GM23248 (cell line): ENCODE data around the gene ATXN7L2. TPM values are rescaled to one million over a fixed set of nuclear protein-coding genes. Genes with fewer than 3 reads are reported as not detected.

Experiments
- DNase-seq: peaks from one replicate; pipeline ENCODE4 v3.0.0-alpha.2; 2015
- H2AFZ ChIP-seq: fragments of 200-600 bp; sonication (generic); 2 replicates; pipeline ENCODE4 v1.6.1; 2016; ENCODE audit warnings: antibody characterized with exemption
- H3F3A ChIP-seq: fragments of 200-600 bp; sonication (generic); 2 replicates; pipeline ENCODE4 v1.6.1; 2016; ENCODE audit warnings: mild to moderate bottlenecking, antibody characterized with exemption, mixed run types; ENCODE audit not compliant: insufficient read depth
- H3K27ac ChIP-seq: fragments of 200-600 bp; sonication (generic); 2 replicates; pipeline ENCODE4 v1.5.1; 2016; ENCODE audit warnings: mild to moderate bottlenecking
- H3K27me3 ChIP-seq: fragments of 200-600 bp; sonication (generic); replicated peaks from 2 replicates; pipeline ENCODE4 v1.6.1; 2016; ENCODE audit warnings: mild to moderate bottlenecking; ENCODE audit not compliant: insufficient read depth
- H3K36me3 ChIP-seq: fragments of 200-600 bp; sonication (generic); 2 replicates; pipeline ENCODE4 v1.6.1; 2016; ENCODE audit warnings: low read depth, mild to moderate bottlenecking
- H3K4me1 ChIP-seq: fragments of 200-600 bp; sonication (generic); 2 replicates; pipeline ENCODE4 v1.6.1; 2016; ENCODE audit warnings: mild to moderate bottlenecking; ENCODE audit not compliant: insufficient read depth
- H3K4me2 ChIP-seq: fragments of 200-600 bp; sonication (generic); one replicate; pipeline ENCODE4 v1.6.1; 2016; ENCODE audit warnings: mild to moderate bottlenecking; ENCODE audit not compliant: unreplicated experiment
- H3K4me3 ChIP-seq: fragments of 200-600 bp; sonication (generic); 2 replicates; pipeline ENCODE4 v1.5.1; 2016; ENCODE audit warnings: mild to moderate bottlenecking
- H3K79me2 ChIP-seq: fragments of 200-600 bp; sonication (generic); 2 replicates; pipeline ENCODE4 v1.6.1; 2016; ENCODE audit warnings: mild to moderate bottlenecking; ENCODE audit not compliant: insufficient read depth
- H3K9ac ChIP-seq: fragments of 200-600 bp; sonication (generic); 2 replicates; pipeline ENCODE4 v1.6.1; 2016; ENCODE audit warnings: mild to moderate bottlenecking
- H3K9me2 ChIP-seq: fragments of 200-600 bp; sonication (generic); 2 replicates; pipeline ENCODE4 v1.6.1; 2016; ENCODE audit warnings: mixed run types, mild to moderate bottlenecking, moderate library complexity; ENCODE audit not compliant: insufficient read depth
- H3K9me3 ChIP-seq: fragments of 200-600 bp; sonication (generic); one replicate; pipeline ENCODE4 v1.6.1; 2017; ENCODE audit warnings: low read depth
- H4K20me1 ChIP-seq: fragments of 200-600 bp; sonication (generic); 2 replicates; pipeline ENCODE4 v1.6.0; 2016; ENCODE audit not compliant: insufficient read depth
- EZH2 ChIP-seq: fragments of 200-600 bp; sonication (generic); IDR thresholded peaks from 2 replicates; pipeline ENCODE4 v1.6.1; 2018; ENCODE audit warnings: antibody characterized with exemption, mild to moderate bottlenecking; ENCODE audit not compliant: insufficient read depth, poor library complexity, severe bottlenecking
- EZH2phosphoT487 ChIP-seq: fragments of 200-600 bp; sonication (generic); IDR thresholded peaks from 2 replicates; pipeline ENCODE4 v1.6.1; 2018; ENCODE audit warnings: antibody characterized with exemption, moderate library complexity, mild to moderate bottlenecking, low read depth; ENCODE audit not compliant: insufficient read depth
- WGBS, 2 experiments: methylation state at CpG; one replicate each; pipeline ENCODE4 v1.1.6; 2015 to 2017; ENCODE audit warnings: low lambda C conversion rate in 2 of 2, low coverage in 1 of 2; ENCODE audit errors: missing lambda C conversion rate in 2 of 2; 5-methylcytosine and 5-hydroxymethylcytosine counted together
- in situ Hi-C: fragments of 300-500 bp; cut with MboI; formaldehyde crosslinking; loops from 2 replicates; pipeline ENCODE4 v1.15.0; 2020
- polyA plus RNA-seq: library from polyadenylated mRNA; unstranded; fragments of >200 nt; fragmentation: Nextera tagmentation; extraction: Ambion mirVana; gene quantifications from 2 replicates; pipeline ENCODE4 v1.2.1, GENCODE V29; 2016
- total RNA-seq: library from RNA; depleted of rRNA; stranded (reverse); fragments of >200 nt; shearing (Covaris generic); gene quantifications from 2 replicates; pipeline ENCODE4 v1.2.3, GENCODE V29; 2014

Gene ATXN7L2
- total and polyA plus RNA-seq, 2 experiments from 2014 or later: 2.1 to 3.3 TPM

GRCh38 chr1:109503935-109504334 lies 20.2 kb downstream of the ATXN7L2 start:
- no peak overlapping the region for H3K9ac ChIP-seq
- H3K36me3 ChIP-seq: no peaks in the 10 kb centered on the region
- DNase-seq: no peak
- no peak overlapping the region for H3K4me2 ChIP-seq
- TF ChIP-seq EZH2 (no peak), EZH2phosphoT487 (no peak)
- H3K9me3 ChIP-seq: no peaks in the 10 kb centered on the region
- no peaks in the 10 kb centered on the region for H3K27me3 ChIP-seq
- peaks cover 10% of the 10 kb centered on the region; the same call in 1 of the 2 replicates for H3F3A ChIP-seq
- no peaks in the 10 kb centered on the region for H4K20me1 ChIP-seq
- no peaks in the 10 kb centered on the region for H3K79me2 ChIP-seq
- in situ Hi-C loops: no loop called here
- H3K9me2 ChIP-seq: no peaks in the 10 kb centered on the region
- H3K4me1 ChIP-seq: peaks cover 21% of the 10 kb centered on the region
- H3K4me3 ChIP-seq: no peak overlapping the region
- no peak overlapping the region for H3K27ac ChIP-seq
- no peak overlapping the region for H2AFZ ChIP-seq
- WGBS, 2 experiments: 81 to 83% methylated on average over 5 of the region's 5 CpGs

DNA sequence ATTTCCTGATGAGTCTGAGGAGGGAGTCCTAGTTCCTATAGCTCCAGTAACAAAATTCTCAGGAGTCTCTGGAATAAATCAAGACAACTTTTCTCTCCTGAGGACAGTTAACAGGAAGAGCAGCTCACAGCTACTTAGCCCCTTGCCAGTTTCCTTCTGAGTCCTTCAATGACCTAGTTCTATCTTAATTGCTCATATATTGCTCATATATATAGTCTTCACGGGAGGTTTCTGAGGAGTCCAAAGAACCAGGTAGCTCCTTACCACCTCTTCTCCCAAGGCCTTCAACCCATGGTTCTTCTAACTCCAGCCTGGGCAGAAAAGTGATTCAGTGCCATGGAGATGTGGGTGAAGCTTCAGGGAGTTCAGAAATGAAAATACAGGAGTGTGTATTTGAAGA lies 21.3 kb downstream of the ATXN7L2 start:
- WGBS, 2 experiments: 87 to 95% methylated on average over 1 of the region's 1 CpG
- no peaks in the 10 kb centered on the region for H3K79me2 ChIP-seq
- H3K4me3 ChIP-seq: no peak overlapping the region
- H3F3A ChIP-seq: peaks cover 10% of the 10 kb centered on the region; the same call in 1 of the 2 replicates
- no peak overlapping the region for H3K9ac ChIP-seq
- no peaks in the 10 kb centered on the region for H3K9me2 ChIP-seq
- H3K27ac ChIP-seq: no peak overlapping the region
- H3K9me3 ChIP-seq: no peaks in the 10 kb centered on the region
- in situ Hi-C loops: no loop called here
- no peak overlapping the region for H2AFZ ChIP-seq
- no peaks in the 10 kb centered on the region for H3K27me3 ChIP-seq
- no peak for TF ChIP-seq EZH2phosphoT487
- TF ChIP-seq EZH2: no peak
- no peaks in the 10 kb centered on the region for H3K36me3 ChIP-seq
- no peaks in the 10 kb centered on the region for H4K20me1 ChIP-seq
- DNase-seq: no peak
- no peak overlapping the region for H3K4me2 ChIP-seq
- H3K4me1 ChIP-seq: peaks cover 19% of the 10 kb centered on the region

DNA sequence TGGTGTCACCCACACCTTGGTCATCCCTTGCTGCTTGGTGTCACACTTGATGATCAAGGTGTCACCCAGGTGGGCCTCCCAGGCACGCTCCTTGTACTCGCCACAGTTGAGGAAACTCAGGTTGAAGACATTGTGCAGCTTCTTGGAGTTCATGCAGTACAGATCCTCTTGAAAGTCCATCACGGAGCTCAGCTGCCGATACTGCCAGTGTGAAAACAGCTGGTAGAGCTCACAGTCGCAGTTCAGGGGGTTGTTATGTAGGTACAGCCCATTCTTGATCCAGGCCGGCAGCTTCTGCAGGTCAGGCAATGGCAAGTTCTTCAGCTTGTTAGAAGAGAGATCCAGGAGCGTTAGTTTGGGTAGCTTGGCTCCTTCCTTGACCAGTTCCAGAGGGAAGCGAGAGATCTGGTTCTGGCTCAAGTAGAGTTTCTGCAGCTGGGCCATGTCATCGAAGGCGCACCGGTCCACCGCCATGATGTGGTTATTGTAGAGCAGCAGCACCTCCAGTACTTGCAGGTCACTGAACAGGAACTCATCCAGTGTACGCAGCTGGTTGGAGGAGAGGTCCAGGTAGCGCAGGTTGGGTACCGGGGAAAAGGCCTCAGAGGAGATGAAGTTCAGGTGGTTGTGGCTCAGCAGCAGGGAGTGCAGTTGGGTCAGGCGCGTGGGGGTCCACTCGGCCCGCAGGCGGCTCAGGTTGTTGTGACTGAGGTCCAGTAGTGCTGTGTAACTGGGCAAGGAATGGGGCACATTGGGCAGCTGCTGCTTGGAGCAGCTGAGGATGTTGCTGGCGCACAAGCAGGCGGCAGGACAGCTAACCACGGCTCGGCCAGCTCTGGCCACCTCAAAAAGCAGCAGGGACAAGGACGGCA lies 24.5 kb downstream of the ATXN7L2 start:
- TF ChIP-seq EZH2phosphoT487: no peak
- TF ChIP-seq EZH2: no peak
- H3K4me2 ChIP-seq: no peak overlapping the region
- no peak overlapping the region for H3K9ac ChIP-seq
- no peaks in the 10 kb centered on the region for H4K20me1 ChIP-seq
- no peaks in the 10 kb centered on the region for H3F3A ChIP-seq
- no peak overlapping the region for H3K27ac ChIP-seq
- no peak overlapping the region for H3K4me3 ChIP-seq
- H3K79me2 ChIP-seq: no peaks in the 10 kb centered on the region
- no peaks in the 10 kb centered on the region for H3K36me3 ChIP-seq
- no peaks in the 10 kb centered on the region for H3K9me3 ChIP-seq
- H2AFZ ChIP-seq: no peak overlapping the region
- H3K9me2 ChIP-seq: no peaks in the 10 kb centered on the region
- peaks cover 4% of the 10 kb centered on the region; the same call in 1 of the 2 replicates for H3K4me1 ChIP-seq
- DNase-seq: no peak
- in situ Hi-C loops: no loop called here
- no peaks in the 10 kb centered on the region for H3K27me3 ChIP-seq
- WGBS, 2 experiments: 96% methylated on average over 25 of the region's 25 CpGs

DNA sequence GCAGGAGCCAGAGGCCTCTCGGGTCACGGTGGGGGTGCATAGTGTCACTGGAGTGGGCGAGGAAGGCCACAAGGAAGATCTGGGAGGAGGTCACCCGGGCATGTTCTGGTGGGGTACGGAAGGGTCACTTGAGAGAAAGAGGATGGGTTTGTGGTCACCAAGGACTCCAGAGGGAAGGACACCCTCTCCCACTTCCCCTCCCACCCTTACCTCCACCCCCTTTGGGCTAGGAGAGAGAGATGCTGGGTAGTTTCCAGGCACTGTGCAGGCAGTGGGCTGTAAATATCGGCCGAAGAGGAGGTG lies 25.1 kb downstream of the ATXN7L2 start:
- no peak overlapping the region for H3K27ac ChIP-seq
- in situ Hi-C loops: no loop called here
- H3K79me2 ChIP-seq: no peaks in the 10 kb centered on the region
- 56 to 67% methylated on average over 7 of the region's 7 CpGs for WGBS, 2 experiments
- H4K20me1 ChIP-seq: no peaks in the 10 kb centered on the region
- H3K4me3 ChIP-seq: peak overlapping the region; percentile 92
- no peaks in the 10 kb centered on the region for H3K36me3 ChIP-seq
- no peaks in the 10 kb centered on the region for H3K27me3 ChIP-seq
- H3K4me2 ChIP-seq: peak overlapping the region; percentile 98
- peak overlapping the region; percentile 97; the same call in 1 of the 2 replicates for H2AFZ ChIP-seq
- H3K4me1 ChIP-seq: peaks cover 4% of the 10 kb centered on the region; the same call in 1 of the 2 replicates
- H3K9me3 ChIP-seq: no peaks in the 10 kb centered on the region
- DNase-seq: no peak
- TF ChIP-seq EZH2 (no peak), EZH2phosphoT487 (no peak)
- no peaks in the 10 kb centered on the region for H3K9me2 ChIP-seq
- H3F3A ChIP-seq: no peaks in the 10 kb centered on the region
- H3K9ac ChIP-seq: peak overlapping the region; percentile 59; the same call in 1 of the 2 replicates
